Measurements from ENCODE around the gene PAIP2.
"Not testable (repeated sequence)": the region's sequence is repeated elsewhere in the genome, so short reads cannot be mapped to it uniquely, and the experiment has no call there.

The PAIP2 gene

DNA sequence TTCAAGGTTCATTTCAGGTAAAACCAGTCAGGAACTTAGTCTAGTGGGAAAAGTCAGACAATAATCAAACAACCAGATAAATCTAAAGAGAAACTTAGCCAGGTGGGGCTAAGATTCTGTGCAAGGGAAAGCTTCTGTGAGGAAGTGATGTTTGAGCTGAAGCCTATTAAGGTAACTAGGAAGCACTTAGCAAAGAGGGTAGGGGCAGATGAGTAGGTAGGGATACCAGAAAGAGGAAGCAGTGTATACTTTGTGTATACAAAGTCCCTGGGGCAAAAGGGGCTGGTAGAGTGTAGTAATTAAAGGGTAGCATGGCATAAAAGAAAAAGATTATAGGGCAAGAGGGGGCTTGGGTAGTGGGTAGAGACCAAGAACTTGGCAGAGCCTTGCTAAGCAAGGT lies 65.9 kb downstream of the PAIP2 start:
- peak in 1 of 2 experiments; percentile 21 for DNase-seq (ENCODE audit: low read depth in 1 of 2, low spot score in 1 of 2)
- Histone ChIP-seq H3K4me3 (replicated peaks; ENCODE audit: insufficient read depth, low read length) (no peak overlapping the region), H3K27me3 (ENCODE audit: insufficient read depth, poor library complexity, severe bottlenecking) (no peaks in the 10 kb centered on the region), H3K27ac (replicated peaks) (no peak overlapping the region)
- TF ChIP-seq, protein P1, sequence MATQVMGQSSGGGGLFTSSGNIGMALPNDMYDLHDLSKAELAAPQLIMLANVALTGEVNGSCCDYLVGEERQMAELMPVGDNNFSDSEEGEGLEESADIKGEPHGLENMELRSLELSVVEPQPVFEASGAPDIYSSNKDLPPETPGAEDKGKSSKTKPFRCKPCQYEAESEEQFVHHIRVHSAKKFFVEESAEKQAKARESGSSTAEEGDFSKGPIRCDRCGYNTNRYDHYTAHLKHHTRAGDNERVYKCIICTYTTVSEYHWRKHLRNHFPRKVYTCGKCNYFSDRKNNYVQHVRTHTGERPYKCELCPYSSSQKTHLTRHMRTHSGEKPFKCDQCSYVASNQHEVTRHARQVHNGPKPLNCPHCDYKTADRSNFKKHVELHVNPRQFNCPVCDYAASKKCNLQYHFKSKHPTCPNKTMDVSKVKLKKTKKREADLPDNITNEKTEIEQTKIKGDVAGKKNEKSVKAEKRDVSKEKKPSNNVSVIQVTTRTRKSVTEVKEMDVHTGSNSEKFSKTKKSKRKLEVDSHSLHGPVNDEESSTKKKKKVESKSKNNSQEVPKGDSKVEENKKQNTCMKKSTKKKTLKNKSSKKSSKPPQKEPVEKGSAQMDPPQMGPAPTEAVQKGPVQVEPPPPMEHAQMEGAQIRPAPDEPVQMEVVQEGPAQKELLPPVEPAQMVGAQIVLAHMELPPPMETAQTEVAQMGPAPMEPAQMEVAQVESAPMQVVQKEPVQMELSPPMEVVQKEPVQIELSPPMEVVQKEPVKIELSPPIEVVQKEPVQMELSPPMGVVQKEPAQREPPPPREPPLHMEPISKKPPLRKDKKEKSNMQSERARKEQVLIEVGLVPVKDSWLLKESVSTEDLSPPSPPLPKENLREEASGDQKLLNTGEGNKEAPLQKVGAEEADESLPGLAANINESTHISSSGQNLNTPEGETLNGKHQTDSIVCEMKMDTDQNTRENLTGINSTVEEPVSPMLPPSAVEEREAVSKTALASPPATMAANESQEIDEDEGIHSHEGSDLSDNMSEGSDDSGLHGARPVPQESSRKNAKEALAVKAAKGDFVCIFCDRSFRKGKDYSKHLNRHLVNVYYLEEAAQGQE (IDR thresholded peaks at IDR 0.05; ENCODE audit: insufficient replicate concordance, low read depth), result no peak
- TF ChIP-seq GABPA (IDR thresholded peaks at IDR 0.05; ENCODE audit: low read depth) (no peak), SPI1 (IDR thresholded peaks at IDR 0.05; ENCODE audit: borderline replicate concordance, low read depth) (peak; percentile 55; the same call in 1 of the 2 replicates), POLR2AphosphoS5 (IDR thresholded peaks at IDR 0.05; ENCODE audit: low read depth) (no peak)
- TF ChIP-seq, protein P2, sequence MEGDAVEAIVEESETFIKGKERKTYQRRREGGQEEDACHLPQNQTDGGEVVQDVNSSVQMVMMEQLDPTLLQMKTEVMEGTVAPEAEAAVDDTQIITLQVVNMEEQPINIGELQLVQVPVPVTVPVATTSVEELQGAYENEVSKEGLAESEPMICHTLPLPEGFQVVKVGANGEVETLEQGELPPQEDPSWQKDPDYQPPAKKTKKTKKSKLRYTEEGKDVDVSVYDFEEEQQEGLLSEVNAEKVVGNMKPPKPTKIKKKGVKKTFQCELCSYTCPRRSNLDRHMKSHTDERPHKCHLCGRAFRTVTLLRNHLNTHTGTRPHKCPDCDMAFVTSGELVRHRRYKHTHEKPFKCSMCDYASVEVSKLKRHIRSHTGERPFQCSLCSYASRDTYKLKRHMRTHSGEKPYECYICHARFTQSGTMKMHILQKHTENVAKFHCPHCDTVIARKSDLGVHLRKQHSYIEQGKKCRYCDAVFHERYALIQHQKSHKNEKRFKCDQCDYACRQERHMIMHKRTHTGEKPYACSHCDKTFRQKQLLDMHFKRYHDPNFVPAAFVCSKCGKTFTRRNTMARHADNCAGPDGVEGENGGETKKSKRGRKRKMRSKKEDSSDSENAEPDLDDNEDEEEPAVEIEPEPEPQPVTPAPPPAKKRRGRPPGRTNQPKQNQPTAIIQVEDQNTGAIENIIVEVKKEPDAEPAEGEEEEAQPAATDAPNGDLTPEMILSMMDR (IDR thresholded peaks at IDR 0.05; ENCODE audit: insufficient read depth, low read length), result no peak

DNA sequence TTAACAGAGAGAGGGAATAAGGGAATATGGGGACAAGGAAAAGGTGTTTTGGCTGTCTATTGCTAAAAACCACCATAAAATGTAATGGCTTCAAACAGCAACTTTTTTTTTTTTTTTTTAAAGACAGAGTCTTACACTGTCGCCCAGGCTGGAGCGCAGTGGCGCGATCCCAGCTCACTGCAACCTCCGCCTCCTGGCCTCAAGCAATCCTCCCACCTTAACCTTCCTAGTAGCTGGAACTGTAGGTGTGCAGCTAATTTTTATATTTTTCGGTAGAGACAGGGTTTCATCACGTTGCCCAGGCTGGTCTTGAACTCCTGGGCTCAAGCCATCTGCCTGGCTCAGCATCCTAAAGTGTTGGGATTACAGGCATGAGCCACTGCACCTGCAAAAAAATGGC lies 66.5 kb downstream of the PAIP2 start:
- no peaks in the 10 kb centered on the region for H3K27me3 ChIP-seq (ENCODE audit: insufficient read depth, poor library complexity, severe bottlenecking)
- H3K27ac ChIP-seq (replicated peaks), result no peak overlapping the region
- no peak for TF ChIP-seq GABPA (IDR thresholded peaks at IDR 0.05; ENCODE audit: low read depth)
- TF ChIP-seq, protein P1 (IDR thresholded peaks at IDR 0.05; ENCODE audit: insufficient replicate concordance, low read depth), result no peak
- TF ChIP-seq POLR2AphosphoS5 (IDR thresholded peaks at IDR 0.05; ENCODE audit: low read depth), result no peak
- TF ChIP-seq, protein P2 (IDR thresholded peaks at IDR 0.05; ENCODE audit: insufficient read depth, low read length), result no peak
- TF ChIP-seq SPI1 (IDR thresholded peaks at IDR 0.05; ENCODE audit: borderline replicate concordance, low read depth), result no peak
- no peak for DNase-seq (ENCODE audit: low read depth in 1 of 2, low spot score in 1 of 2)
- H3K4me3 ChIP-seq (replicated peaks; ENCODE audit: insufficient read depth, low read length), result no peak overlapping the region

DNA sequence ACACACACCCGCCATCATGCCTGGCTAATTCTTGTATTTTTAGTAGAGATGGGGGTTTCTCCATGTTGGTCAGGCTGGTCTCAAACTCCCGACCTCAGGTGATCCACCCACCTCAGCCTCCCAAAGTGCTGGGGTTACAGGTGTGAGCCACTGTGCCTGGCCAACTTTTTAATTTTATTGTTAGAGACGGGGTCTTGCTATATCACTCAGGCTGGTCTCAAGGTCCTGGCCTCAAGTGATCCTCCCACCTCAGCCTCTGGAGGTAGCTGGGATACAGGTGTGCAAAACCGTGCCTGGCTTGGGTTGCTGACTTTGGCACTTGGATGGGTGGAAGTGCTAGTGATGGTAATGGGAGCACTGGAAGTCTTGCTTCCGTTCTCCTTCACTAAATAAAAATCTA lies 67.5 kb downstream of the PAIP2 start:
- H3K27ac ChIP-seq (replicated peaks); H3K4me3 ChIP-seq (replicated peaks; ENCODE audit: insufficient read depth, low read length); H3K27me3 ChIP-seq (ENCODE audit: insufficient read depth, poor library complexity, severe bottlenecking); DNase-seq (ENCODE audit: low read depth in 1 of 2, low spot score in 1 of 2): not testable (repeated sequence)

DNA sequence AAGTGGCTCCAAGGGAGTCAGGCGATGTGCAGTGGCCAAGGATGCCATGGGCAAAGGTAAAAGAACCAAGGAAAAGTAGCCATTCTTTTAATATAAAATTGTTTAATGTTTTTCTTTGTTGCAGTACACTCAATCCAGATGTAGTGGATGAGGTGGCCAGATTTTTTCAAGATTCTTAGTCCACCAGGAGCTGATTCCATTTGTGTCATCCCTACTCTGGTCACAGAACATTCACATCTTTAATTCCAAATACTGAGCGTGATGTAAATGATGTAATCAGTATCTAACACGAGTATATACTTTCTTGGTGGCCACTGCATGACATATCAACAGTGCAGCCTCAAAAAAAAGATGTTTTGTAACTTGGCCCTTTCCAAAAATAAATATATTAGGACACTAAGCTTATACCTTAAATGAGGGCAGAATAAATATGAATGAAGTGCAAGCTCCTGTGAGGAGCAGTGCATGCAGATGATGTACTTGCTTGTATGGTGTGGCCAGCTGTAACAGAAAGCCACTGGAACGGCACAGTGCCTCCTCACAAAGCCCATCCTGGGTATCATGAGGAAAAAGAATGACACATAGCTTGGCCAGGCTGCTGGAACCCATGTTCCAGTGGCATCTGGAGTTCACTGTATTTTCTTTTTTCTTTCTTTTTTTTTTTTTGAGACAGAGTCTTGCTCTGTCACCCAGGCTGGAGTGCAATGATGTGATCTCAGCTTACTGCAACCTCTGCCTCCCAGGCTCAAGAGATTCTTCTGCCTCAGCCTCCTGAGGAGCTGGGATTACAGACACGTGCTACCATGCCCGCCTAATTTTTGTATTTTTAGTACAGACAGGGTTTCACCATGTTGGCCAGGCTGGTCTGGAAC lies 68.7 kb downstream of the PAIP2 start:
- Histone ChIP-seq H3K4me3 (replicated peaks; ENCODE audit: insufficient read depth, low read length) (no peak overlapping the region), H3K27ac (replicated peaks) (no peak overlapping the region), H3K27me3 (ENCODE audit: insufficient read depth, poor library complexity, severe bottlenecking) (no peaks in the 10 kb centered on the region)
- no peak for DNase-seq (ENCODE audit: low read depth in 1 of 2, low spot score in 1 of 2)
- no peak for TF ChIP-seq SPI1 (IDR thresholded peaks at IDR 0.05; ENCODE audit: borderline replicate concordance, low read depth)
- TF ChIP-seq, protein P1 (IDR thresholded peaks at IDR 0.05; ENCODE audit: insufficient replicate concordance, low read depth), result no peak
- no peak for TF ChIP-seq GABPA (IDR thresholded peaks at IDR 0.05; ENCODE audit: low read depth)
- no peak for TF ChIP-seq POLR2AphosphoS5 (IDR thresholded peaks at IDR 0.05; ENCODE audit: low read depth)
